Activated CD8-positive, alpha-beta memory T cell treated with anti-CD3 and anti-CD28 coated beads for 36 hours (primary cell): Measurements from ENCODE around the gene ACTMAP. TPM values are rescaled to one million over a fixed set of nuclear protein-coding genes. Genes with fewer than 3 reads are reported as not detected.
"Not testable (repeated sequence)": the region's sequence is repeated elsewhere in the genome, so short reads cannot be mapped to it uniquely, and the experiment has no call there.

Experiments used
- CTCF ChIA-PET: fragments of 350-600 bp; sonication (Branson Sonifier 250); formaldehyde crosslinking; loops from one replicate; lab custom pipeline; 2021; ENCODE audit warnings: antibody characterized with exemption; lab: Charles Lee
- POLR2A ChIA-PET: fragments of 350-600 bp; sonication (Branson Sonifier 250); formaldehyde crosslinking; loops from one replicate; lab custom pipeline; 2021; ENCODE audit warnings: antibody characterized with exemption; lab: Charles Lee
- total RNA-seq, 2 experiments: library from RNA; stranded (reverse); gene quantifications; one replicate each; pipeline ENCODE4 v1.2.3, GENCODE V29; 2021

ACTMAP gene, protein sequence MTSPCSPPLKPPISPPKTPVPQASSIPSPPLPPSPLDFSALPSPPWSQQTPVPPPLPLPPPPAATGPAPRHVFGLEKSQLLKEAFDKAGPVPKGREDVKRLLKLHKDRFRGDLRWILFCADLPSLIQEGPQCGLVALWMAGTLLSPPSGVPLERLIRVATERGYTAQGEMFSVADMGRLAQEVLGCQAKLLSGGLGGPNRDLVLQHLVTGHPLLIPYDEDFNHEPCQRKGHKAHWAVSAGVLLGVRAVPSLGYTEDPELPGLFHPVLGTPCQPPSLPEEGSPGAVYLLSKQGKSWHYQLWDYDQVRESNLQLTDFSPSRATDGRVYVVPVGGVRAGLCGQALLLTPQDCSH
- total RNA-seq, result 1 to 10 TPM; 9.2 to 9.8 TPM

DNA sequence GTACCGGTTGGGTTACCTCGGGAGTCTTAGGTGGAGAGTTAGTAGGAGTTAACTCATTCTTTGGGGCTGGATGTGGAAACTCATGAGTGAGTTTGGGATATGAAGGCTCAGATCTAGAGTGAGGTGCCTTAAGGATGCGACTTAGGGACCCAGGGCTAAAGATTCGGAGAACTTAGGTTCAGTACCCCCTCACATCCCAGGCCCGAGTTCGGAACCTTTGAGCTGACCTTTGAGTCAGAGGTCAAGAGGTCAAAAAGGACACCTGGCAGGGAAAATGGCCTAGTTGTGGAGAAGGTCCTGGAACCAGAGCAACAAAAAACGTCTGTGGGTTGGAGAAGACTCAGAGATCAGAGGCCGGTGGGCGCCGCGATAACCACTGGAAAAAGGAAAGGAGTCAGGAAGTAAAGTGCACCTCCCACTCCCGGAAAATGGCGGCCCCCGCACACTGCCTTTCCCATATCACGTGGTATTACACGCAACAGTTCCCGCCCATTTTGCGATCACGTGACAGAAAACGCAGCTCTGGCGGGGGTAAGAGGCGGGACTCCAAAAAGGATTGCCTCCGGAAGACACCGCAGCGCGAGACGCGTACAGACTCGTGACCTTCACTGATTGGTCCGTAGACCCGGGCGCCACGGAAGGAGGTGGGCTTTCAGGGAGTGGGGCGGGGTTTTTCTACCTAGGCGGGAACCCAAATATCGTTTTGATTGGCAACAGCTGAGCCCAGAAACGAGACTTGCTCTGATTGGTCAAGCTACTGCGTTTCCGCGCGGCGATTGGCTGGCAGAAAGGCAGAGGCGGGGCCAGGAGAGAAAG, at the start of gene ACTMAP:
Gene ACTMAP (minus strand): TSS at position 420 of the 816 bp plus-strand sequence. CDS start 674 bp downstream, outside the sequence.
- ChIA-PET POLR2A (interaction anchor here (0.5 to 2.0 kb wide), 11 partner anchors 28 to 592 kb away, joined by 3 to 15 read pairs (median 4); partner anchors contain the start of genes COQ8B, EGLN2, ITPKC and NUMBL), CTCF (interaction anchor here (0.6 to 3.4 kb wide), 7 partner anchors 9 to 116 kb away, joined by 3 to 17 read pairs (median 4); partner anchors contain the start of genes EGLN2 and RAB4B)

DNA sequence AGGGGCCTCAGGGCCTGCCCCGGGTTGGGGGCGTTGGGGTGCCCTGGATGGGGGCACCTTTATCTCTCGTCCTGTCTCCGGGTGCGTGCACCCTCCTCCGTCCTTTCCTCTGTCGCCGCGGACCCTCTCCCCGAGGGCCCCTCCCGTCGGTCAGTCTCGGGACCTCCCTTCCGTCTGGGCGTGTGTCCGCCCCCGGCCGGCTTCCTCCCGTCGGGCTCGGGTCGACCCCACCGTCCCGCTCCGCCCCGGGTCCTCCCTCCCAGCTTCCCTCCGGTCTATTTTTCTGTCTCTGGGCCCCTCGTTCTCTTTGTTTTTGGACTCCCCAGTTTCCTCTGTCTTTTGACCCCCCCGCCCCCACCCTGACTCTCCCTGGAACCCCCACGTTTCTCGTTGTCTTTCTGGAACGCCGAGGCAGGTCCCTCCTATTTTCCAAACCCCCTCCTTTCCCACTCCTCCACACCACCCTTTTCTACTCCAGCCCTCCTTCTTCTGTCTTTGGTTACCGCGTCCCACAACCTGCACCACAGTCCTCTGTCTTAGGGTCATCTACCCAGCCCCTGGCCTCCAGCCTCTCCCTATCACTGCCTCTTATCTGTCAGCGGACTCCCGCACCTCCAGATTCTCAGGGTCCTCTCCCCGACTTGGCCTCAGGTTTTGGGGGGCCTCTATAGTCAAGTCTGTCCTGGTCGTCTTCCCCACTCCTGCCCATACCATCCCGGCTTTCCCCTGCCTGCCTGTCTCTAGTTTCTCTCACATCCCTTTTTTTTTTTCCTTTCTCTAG, 49.5 kb upstream of the ACTMAP start:
- ChIA-PET POLR2A (interaction anchor here (1.5 to 2.5 kb wide), 3 partner anchors 22 to 84 kb away, joined by 3 to 20 read pairs (median 4); partner anchors contain the start of genes ACTMAP, COQ8B and RAB4B), CTCF (interaction anchor here (1.0 to 1.5 kb wide), 2 partner anchors 44 to 78 kb away, joined by 3 to 4 read pairs; no protein-coding TSS in a partner anchor)

DNA sequence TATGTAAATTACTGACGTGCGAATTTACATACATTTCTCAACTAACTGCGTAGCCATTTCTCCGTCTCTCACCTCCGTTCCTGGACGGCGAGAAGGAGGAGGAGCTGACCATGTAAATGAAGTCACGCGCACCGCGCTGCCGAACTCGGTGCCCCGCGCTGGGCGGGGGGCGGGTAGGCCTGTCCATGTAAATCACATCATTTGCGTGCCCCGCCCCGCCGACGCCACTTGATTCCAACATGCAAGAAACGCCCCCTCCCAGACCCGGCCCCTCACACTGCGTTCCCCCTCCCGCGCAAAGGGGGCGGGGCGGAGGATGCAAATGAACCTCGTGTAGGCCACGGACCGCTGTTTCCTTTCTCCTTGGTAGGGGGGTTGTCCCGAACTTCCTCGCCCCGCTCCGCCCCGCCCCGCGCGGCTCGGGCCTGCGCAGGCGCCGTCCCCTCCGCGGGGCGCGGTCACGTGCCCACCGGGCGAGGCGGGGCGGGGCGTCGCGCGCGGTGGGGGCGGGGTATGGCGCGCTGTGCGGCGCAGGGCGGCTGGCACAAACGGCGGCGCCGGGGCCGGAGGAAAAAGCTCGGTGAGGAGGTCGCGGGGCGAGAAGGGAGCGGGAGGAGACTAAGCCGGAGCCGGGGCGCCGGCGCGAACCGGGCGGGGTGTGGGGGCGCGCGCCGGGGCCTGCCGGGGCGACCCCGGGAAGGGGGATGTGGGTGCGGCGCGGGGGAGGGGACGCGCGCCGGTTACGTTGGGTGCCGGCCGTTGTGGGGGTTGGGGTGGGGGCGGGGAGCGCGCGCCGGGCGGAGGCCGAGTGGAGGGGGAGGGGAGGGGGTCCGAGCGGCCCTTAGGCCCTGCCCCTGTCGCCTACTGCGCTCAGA, 48.6 kb upstream of the ACTMAP start, which contains the start of gene EGLN2:
Gene EGLN2 (plus strand): TSS at position 509 of the 875 bp plus-strand sequence. CDS start 1,382 bp downstream, outside the sequence.
- CTCF ChIA-PET, result interaction anchor here (0.5 to 1.4 kb wide), 9 partner anchors 21 to 608 kb away, joined by 3 to 7 read pairs (median 3); partner anchors contain the start of genes ACTMAP and RAB4B
- POLR2A ChIA-PET, result interaction anchor here (1.1 to 2.5 kb wide), 4 partner anchors 21 to 83 kb away, joined by 3 to 20 read pairs (median 8); partner anchors contain the start of genes ACTMAP, COQ8B and RAB4B

DNA sequence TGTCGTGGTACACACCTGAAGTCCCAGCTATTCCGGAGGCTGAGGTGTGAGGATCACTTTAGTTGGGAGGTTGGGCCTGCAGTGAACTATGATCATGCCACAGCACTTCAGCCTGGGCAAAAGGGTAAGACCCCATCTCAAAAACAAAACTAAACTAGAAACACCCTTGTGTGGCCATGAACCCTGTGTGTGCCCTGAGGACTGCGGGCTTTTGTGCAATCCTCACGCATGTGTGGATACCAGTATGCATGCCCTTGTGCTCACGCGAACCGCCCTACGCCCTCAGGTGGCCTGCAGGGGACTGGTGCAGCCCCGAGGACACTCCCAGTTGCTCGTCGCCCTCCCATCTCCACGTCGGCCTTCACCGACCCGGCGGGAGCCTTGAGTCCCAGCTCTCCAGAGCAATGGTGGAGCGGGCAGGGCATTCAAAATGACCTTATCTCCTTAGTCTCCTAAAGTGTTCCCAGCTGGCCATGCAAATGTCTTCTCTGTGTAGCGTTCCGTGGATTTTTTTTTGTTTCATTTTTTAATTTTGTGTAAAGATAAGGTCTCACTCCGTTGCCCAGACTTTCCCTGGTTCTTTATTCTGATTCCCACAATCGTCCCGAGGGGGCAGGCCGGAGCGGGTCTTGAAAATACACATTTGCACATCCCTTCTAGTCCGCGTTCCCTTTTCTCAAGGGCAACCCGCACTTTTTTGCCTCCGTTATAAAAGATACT, 47.8 kb upstream of the ACTMAP start:
- CTCF ChIA-PET, result interaction anchor here (0.9 to 1.4 kb wide), 7 partner anchors 20 to 334 kb away, joined by 3 to 7 read pairs (median 3); partner anchors contain the start of genes ACTMAP and RAB4B
- POLR2A ChIA-PET, result interaction anchor here (1.1 to 2.5 kb wide), 4 partner anchors 20 to 82 kb away, joined by 3 to 20 read pairs (median 8); partner anchors contain the start of genes ACTMAP, COQ8B and RAB4B

DNA sequence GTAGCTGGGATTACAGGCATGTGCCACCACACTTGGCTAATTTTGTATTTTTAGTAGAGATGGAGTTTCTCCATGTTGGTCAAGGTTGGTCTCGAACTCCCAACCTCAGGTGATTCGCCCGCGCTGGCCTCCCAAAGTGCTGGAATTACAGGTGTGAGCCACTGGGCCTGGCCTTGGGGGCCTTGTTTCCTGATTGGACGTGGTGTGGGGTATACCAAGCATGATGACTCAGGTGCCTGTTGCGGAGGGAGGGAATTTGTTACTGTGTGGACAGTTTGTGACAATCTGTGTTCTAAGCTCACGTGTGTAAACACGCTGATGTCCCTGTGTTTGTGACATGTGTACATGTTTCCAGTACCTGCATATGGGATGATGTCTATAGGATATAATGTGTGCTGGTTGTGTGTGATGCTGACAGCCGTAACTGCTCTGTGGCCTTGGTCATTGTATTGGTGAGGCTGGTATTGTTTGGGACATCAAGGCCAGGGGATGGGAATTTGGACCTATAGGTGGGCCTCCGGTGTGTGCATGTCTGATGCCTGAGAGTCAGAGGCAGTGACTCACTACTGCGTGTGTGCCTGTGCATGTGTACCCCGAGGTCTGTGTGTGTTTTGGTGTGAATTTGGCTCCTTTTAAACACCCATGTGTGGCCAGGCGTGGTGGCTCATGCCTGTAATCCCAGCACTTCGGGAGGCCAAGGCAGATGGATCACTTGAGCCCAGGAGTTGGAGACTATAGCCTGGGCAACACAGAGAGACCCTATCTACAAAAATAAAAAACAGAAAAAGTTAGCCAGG, 47.1 kb upstream of the ACTMAP start:
- POLR2A ChIA-PET, result interaction anchor here (2.5 kb wide), 1 partner anchor 20 kb away, joined by 20 read pairs; the partner anchor contains the start of gene RAB4B
- CTCF ChIA-PET, result interaction anchor here (0.6 to 1.4 kb wide), 5 partner anchors 19 to 1246 kb away, joined by 3 to 5 read pairs (median 3); no protein-coding TSS in a partner anchor

DNA sequence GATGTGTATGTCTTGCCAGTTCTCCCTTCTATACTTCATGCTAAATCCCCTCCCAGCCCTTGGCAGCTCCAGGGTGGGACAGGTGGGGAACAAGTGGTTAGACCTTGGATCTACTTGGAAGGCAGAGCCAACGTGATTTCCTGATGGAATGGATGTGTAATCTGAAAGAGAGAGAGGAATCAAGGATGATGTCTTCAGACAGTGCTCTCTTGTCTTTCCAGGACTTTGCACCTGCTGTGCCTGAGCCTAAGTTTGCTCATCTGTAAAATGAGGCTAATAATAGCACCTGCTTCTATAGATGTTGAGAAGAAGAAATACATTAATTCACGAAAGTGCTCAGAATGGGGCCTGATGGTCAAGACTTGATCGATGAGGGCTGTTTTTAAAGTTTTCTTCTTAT, 41.7 kb upstream of the ACTMAP start:
- POLR2A ChIA-PET, result no interaction called here
- CTCF ChIA-PET, result interaction anchor here (1.0 kb wide), 1 partner anchor 14 kb away, joined by 6 read pairs; the partner anchor contains the start of gene RAB4B

DNA sequence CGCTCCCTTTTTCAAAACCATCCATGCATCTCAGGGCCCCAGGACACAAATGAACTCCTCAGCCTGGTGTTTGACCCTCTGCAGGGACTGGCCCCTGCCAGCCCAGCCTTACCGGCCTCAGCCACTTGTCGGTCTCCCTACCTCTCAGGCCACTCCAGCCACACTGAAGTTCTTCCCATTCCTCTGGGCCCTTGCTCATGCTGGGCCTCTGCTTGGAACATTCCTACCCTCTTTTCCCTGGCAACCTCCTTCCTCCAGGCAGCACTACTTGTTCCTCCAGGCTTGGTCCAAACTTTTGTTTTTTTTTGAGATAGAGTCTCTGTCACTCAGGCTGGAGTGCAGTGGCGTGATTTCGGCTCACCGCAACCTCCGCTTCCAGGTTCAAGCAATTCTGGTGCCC, 41.1 kb upstream of the ACTMAP start:
- CTCF ChIA-PET, result interaction anchor here (0.7 to 1.3 kb wide), 3 partner anchors 12 to 128 kb away, joined by 3 to 6 read pairs (median 3); partner anchors contain the start of gene RAB4B

DNA sequence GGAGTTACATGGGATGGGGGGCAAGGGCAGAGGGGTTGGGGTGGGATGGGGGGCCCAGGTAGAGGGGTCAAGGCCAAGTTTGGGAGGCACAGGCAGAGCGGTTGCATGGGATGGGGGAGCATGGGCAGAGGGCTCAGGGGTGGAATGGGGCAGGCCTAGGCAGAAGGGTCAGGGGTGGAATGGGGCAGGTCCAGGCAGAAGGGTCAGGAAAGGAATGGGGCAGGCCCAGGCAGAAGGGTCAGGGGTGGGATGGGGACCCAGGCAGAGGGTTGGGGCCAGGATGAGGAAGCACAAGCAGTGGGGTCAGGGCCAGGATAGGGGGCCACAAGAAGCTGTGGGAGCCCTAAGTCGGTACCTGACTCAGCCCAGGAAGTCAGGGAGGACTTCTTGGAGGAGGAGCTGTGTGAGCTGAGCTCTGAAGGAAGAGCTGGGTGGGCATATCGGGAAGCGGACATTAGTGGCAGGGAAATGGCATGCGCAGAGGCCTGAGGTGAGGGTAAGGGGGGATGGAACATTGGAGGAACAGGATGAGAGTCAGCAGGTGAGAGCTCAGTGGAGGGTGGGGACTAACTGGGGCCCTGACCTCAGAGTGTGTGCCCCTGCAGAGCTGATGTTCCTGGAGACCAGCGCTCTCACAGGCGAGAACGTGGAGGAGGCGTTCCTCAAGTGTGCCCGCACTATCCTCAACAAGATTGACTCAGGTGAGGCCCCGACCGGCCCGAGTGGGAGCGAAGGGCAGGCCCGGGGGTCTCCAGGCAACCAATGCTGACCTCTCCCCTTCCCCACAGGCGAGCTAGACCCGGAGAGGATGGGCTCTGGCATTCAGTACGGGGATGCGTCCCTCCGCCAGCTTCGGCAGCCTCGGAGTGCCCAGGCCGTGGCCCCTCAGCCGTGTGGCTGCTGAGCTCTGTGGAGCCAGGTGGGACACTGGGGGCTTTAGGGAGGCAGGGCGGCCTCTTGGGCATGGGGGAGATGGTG, 36.1 kb upstream of the ACTMAP start:
- POLR2A ChIA-PET, result interaction anchor here (0.6 to 0.9 kb wide), 3 partner anchors 8 to 21 kb away, joined by 3 to 4 read pairs (median 4); no protein-coding TSS in a partner anchor
- CTCF ChIA-PET, result interaction anchor here (0.6 to 1.6 kb wide), 2 partner anchors 42 to 151 kb away, joined by 5 to 6 read pairs; no protein-coding TSS in a partner anchor

More for the DNA sequence above, 41.1 kb upstream of the ACTMAP start:
- POLR2A ChIA-PET, result interaction anchor here (0.8 kb wide), 1 partner anchor 14 kb away, joined by 7 read pairs; no protein-coding TSS in a partner anchor

DNA sequence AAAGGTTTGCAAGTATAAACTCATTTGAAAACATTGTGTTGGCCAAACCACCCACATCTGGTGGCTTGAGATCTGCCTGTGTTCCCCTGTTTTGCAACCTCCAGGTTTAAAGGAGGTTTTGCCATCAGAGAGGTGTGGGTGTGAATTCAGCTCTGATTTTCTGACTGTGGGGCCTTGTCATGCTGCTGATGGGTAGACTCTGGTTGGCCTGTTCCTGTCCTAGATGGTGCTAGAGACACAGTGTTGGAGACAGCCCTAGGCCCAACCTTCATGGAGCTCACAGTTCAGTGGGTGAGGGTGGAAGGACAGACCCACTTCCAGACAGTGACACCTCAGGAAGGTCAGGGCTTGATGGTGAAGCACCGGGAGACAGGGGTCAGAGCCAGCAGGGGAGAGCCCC, 35.2 kb upstream of the ACTMAP start:
- POLR2A ChIA-PET, result interaction anchor here (0.9 kb wide), 1 partner anchor 21 kb away, joined by 3 read pairs; no protein-coding TSS in a partner anchor
- CTCF ChIA-PET, result interaction anchor here (1.3 kb wide), 1 partner anchor 21 kb away, joined by 4 read pairs; no protein-coding TSS in a partner anchor

DNA sequence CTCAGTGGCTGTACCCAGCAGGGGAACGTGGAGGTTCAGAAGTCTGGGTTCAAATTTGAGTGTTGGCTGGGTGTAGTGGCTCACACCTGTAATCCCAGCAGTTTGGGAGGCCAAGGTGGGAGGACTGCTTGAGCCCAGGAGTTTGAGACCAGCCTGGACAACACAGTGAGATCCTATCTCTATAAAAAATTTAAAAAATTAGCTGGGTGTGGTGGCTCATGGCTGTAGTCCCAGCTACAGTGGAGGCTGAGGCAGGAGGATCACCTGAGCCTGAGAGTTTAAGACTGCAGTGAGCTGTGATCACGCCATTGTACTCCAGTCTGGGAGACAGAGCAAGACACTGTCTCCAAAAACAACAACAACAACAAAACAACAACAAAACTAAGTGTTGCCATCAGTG, 33.9 kb upstream of the ACTMAP start:
- POLR2A ChIA-PET, result not testable (repeated sequence)
- CTCF ChIA-PET, result interaction anchor here (1.3 kb wide), 1 partner anchor 23 kb away, joined by 4 read pairs; no protein-coding TSS in a partner anchor

DNA sequence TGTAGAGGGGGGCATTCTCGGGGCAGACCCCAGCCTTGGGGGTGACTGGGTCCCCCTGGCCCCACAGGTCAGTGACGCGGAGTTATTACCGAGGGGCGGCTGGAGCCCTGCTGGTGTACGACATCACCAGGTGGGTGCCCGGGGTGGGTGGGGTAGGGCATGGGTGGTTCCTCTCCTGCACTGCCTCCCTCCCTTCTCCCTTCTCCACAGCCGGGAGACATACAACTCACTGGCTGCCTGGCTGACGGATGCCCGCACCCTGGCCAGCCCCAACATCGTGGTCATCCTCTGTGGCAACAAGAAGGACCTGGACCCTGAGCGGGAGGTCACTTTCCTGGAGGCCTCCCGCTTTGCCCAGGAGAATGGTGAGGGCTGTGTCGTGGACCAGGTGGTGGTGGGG, 33.4 kb upstream of the ACTMAP start:
- POLR2A ChIA-PET, result no interaction called here
- CTCF ChIA-PET, result no interaction called here

DNA sequence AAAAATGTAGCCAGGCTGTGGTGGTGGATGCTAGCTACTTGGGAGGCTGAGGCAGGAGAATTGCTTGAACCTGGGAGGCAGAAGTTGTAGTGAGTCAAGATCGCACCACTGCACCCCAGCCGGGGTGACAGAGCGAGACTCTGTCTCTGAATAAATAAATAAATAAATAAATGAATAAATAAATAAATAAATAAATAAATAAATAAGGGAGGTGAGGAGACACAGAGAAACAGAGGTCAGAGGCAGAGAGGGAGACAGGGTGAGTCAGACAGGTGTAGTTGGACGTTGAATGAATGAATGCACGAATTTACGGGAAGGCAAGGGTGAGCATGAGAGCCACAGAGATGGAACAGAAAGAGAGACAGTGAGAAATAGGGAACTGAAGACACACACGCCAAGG, 30.9 kb upstream of the ACTMAP start:
- POLR2A ChIA-PET, result no interaction called here
- CTCF ChIA-PET, result interaction anchor here (0.6 to 0.7 kb wide), 2 partner anchors 11 to 211 kb away, joined by 3 to 4 read pairs; no protein-coding TSS in a partner anchor

DNA sequence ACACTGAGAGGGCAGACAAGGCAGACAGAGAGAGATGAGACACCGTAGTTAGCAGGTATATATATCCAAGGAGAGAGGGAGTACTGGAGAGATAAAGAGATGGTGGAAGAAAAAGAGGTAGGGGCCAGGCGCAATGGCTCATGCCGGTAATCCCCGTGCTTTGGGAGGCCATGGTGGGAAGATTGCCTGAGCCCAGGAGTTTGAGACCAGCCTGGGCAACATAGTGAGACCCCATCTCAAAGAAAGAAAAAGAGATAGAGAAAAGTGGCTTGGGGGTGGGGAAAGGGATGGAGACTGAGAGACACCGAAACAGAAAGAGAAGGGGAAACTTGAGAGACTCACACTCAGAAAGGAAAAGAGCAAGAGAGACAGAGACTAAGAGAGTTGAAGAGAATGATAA, 30.3 kb upstream of the ACTMAP start:
- ChIA-PET POLR2A (no interaction called here), CTCF (no interaction called here)
